ENCODE results near the gene NUDT8. TPM values are rescaled to one million over a fixed set of nuclear protein-coding genes. Genes with fewer than 3 reads are reported as not detected.

The NUDT8 gene
- total RNA-seq, 4 donors from 2014 or later = 3.5 to 7.6 TPM; not detected in 2

- intact Hi-C loops (cut with DNase I; ENCODE audit: low total_unique reads) = no loop called here
- Histone ChIP-seq H3K36me3 (no peaks in the 10 kb centered on the region), H3K9me3 (no peaks in the 10 kb centered on the region), H3K27me3 (no peaks in the 10 kb centered on the region), H3K4me3 (no peak overlapping the region), H3K27ac (no peak overlapping the region), H3K4me1 (no peaks in the 10 kb centered on the region)
- DNase-seq = no peak
- TF ChIP-seq POLR2A (IDR thresholded peaks at IDR 0.05) (no peak), CTCF (IDR thresholded peaks at IDR 0.05) (no peak)
Measured at GRCh38 chr11:67651976-67652781, 22.4 kb upstream of the NUDT8 start.

DNA sequence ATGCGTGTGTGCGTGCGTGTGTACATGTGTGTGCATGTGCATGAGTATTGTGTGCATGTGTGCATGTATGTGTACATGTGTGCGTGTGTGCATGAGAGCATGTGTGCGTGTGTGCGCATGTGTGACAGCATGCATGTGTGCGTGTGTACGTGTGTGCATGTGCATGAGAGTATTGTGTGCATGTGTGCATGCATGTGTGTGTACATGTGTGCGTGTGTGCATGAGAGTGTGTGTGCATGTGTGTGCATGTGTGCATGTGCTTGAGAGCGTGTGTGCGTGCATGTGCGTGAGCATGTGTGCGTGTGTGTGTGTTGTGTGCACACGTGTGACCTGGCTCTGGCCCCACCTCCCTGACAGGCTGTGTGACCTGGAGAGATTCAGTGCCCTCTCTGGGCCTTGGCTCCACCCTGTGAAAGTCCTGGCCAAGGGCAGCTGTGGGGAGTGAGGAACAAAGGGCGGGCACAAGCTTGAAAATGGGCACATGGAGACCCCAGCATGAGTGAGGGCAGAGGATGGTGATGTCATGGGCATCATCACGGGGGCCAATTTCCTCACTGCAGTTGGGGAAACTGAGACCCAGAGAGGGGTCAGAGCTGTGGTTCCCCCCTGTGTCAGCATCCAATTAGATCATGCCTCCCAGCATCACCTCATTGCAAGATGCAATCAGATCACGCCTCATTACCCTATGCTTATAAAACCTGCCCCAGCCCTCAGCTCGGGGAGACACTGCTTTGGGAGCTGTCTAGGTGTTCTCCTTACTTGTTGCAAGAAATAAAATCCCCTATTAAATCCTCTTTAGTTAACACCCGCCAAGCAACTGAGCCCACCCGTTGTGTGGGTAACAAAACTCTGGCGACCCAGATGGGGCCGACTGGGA, 20.1 kb upstream of the NUDT8 start:
- H3K27me3 ChIP-seq = peaks cover 0 to 3% of the 10 kb centered on the region in 2 donors
- no peak for DNase-seq
- intact Hi-C loops (cut with DNase I; ENCODE audit: low total_unique reads) = no loop called here

GRCh38 chr11:67648796-67649613, 19.3 kb upstream of the NUDT8 start:
- intact Hi-C loops (cut with DNase I; ENCODE audit: low total_unique reads) = no loop called here
- Histone ChIP-seq H3K4me1 (no peaks in the 10 kb centered on the region), H3K27me3 (peaks cover 0 to 3% of the 10 kb centered on the region in 2 donors), H3K27ac (no peak overlapping the region), H3K4me3 (no peak overlapping the region), H3K36me3 (no peaks in the 10 kb centered on the region), H3K9me3 (no peaks in the 10 kb centered on the region)
- no peak for TF ChIP-seq CTCF (IDR thresholded peaks at IDR 0.05)
- TF ChIP-seq POLR2A (IDR thresholded peaks at IDR 0.05) = no peak
- DNase-seq = no peak

More for the DNA sequence above, 20.1 kb upstream of the NUDT8 start:
- no peaks in the 10 kb centered on the region for H3K4me1 ChIP-seq
- H3K27ac ChIP-seq = no peak overlapping the region
- no peaks in the 10 kb centered on the region for H3K36me3 ChIP-seq
- TF ChIP-seq POLR2A (IDR thresholded peaks at IDR 0.05) (no peak), CTCF (IDR thresholded peaks at IDR 0.05) (no peak)
- H3K9me3 ChIP-seq = no peaks in the 10 kb centered on the region
- H3K4me3 ChIP-seq = peak overlapping the region in 1 of 2 donors; percentile 21

DNA sequence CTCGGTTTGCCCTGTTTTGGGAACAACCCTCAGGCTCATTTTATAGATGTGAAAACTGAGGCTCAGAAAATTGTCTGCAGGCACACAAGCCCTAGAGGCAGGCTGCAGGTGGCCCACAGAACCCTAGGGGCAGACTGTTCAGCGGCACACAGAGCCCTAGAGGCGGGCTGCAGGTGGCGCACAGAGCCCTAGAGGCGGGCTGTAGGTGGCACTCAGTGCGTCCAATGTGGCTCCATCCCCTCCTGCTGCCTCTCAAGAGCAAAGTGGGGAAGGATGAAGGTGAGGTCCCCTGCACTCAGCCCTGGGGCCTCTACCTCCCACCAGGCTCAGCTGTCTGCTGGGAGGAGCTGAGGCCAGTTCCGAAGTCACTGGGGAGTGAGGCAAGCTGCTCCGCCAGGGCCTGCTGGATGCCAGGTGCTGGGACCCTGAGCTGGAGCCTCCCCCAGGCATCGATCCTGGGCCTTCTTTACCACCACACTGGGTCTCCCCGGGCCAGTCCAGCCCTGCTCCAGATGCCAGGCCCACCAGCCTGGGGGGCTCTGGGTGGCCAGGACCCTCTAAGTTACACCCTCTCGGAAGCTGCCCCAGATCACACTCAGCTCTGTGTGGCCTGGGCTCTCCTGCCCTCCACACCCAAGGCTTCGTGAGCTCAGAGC, 18.5 kb upstream of the NUDT8 start:
- TF ChIP-seq CTCF (IDR thresholded peaks at IDR 0.05) (no peak), POLR2A (IDR thresholded peaks at IDR 0.05) (no peak)
- Histone ChIP-seq H3K27me3 (peaks cover 0 to 3% of the 10 kb centered on the region in 2 donors), H3K4me3 (no peak overlapping the region), H3K36me3 (no peaks in the 10 kb centered on the region), H3K27ac (no peak overlapping the region), H3K4me1 (no peaks in the 10 kb centered on the region), H3K9me3 (no peaks in the 10 kb centered on the region)
- intact Hi-C loops (cut with DNase I; ENCODE audit: low total_unique reads) = no loop called here
- DNase-seq = no peak
